GM12878 (cell line): ENCODE measurements around the gene NIPAL3. TPM values are rescaled to one million over a fixed set of nuclear protein-coding genes. Genes with fewer than 3 reads are reported as not detected.

Experiments
- ATAC-seq: fragments of 200-7000 bp; cut with Tn5 transposase; 3 replicates; pipeline ENCODE4 v1.9.1; 2020; ENCODE audit warnings: mild to moderate bottlenecking, moderate library complexity
- BruUV-seq: library from RNA; stranded (reverse); fragments of 400-500 nt; replicated peaks from 2 replicates; lab custom pipeline; 2021; lab: Mats Ljungman, UMichigan
- CTCF ChIA-PET: fragments of 300-600 bp; sonication (Branson Sonifier 250); formaldehyde crosslinking; extraction: SDS; loops from one replicate; lab custom pipeline; 2021; ENCODE audit warnings: inconsistent platforms; lab: Yijun Ruan, JAX
- POLR2A ChIA-PET: fragments of 350-600 bp; formaldehyde crosslinking; extraction: SDS; loops from one replicate; lab custom pipeline; 2021; ENCODE audit warnings: inconsistent platforms; lab: Charles Lee
- RAD21 ChIA-PET: fragments of 300-600 bp; sonication (Branson Sonifier 250); formaldehyde crosslinking; loops from one replicate; lab custom pipeline; 2023; ENCODE audit warnings: antibody characterized with exemption; ENCODE audit not compliant: unreplicated experiment; lab: Charles Lee
- SMC1A ChIA-PET: fragments of 300-600 bp; sonication (Branson Sonifier 250); formaldehyde crosslinking; loops from one replicate; lab custom pipeline; 2023; ENCODE audit not compliant: unreplicated experiment, uncharacterized antibody; lab: Charles Lee
- DNase-seq: peaks from one replicate; pipeline ENCODE4 v3.0.0-alpha.2; 2011; ENCODE audit warnings: low read depth, low spot score
- FAIRE-seq: peaks from 3 replicates; lab custom pipeline; 2011; peaks lifted over from hg19 to GRCh38; lab: Jason Lieb, UNC
- H2AFZ ChIP-seq: 2 replicates; pipeline ENCODE4 v1.6.0; 2011; ENCODE audit warnings: low read depth, low read length, control low read depth; ENCODE audit not compliant: control insufficient read depth
- H3K27ac ChIP-seq: 2 replicates; pipeline ENCODE4 v1.5.1; 2011; ENCODE audit warnings: control low read depth; ENCODE audit not compliant: control insufficient read depth, insufficient read depth
- H3K27me3 ChIP-seq, 2 experiments: replicated peaks in 1 of 2; 2 replicates each; pipeline versions ENCODE4 v1.6.0 to v1.6.1; 2011; ENCODE audit warnings: low read length in 1 of 2; ENCODE audit not compliant: control insufficient read depth in 2 of 2, insufficient read depth in 2 of 2
- H3K36me3 ChIP-seq, 2 experiments: 2 replicates each; pipeline ENCODE4 v1.5.1; 2011; ENCODE audit warnings: low read length in 1 of 2; ENCODE audit not compliant: control insufficient read depth in 2 of 2, insufficient read depth in 2 of 2
- H3K4me1 ChIP-seq: 2 replicates; pipeline ENCODE4 v1.6.1; 2011; ENCODE audit warnings: mild to moderate bottlenecking, low read length, moderate library complexity, mixed read lengths; ENCODE audit not compliant: control insufficient read depth, insufficient read depth
- H3K4me2 ChIP-seq: 2 replicates; pipeline ENCODE4 v1.6.0; 2011; ENCODE audit warnings: control low read depth; ENCODE audit not compliant: control insufficient read depth, insufficient read depth
- H3K4me3 ChIP-seq: fragments of 200-600 bp; sonication (generic); 2 replicates; pipeline ENCODE4 v1.5.1; 2016
- H3K79me2 ChIP-seq: 2 replicates; pipeline ENCODE4 v1.6.0; 2011; ENCODE audit warnings: low read length; ENCODE audit not compliant: control insufficient read depth, insufficient read depth
- H3K9ac ChIP-seq: 2 replicates; pipeline ENCODE4 v1.8.0; 2011; ENCODE audit warnings: low read length, control low read depth, mixed read lengths; ENCODE audit not compliant: control insufficient read depth, insufficient read depth
- H3K9me3 ChIP-seq: replicated peaks from 3 replicates; pipeline ENCODE4 v1.5.1; 2011; ENCODE audit warnings: mild to moderate bottlenecking, low read length; ENCODE audit not compliant: control insufficient read depth, insufficient read depth
- H4K20me1 ChIP-seq: 2 replicates; pipeline ENCODE4 v1.6.0; 2011; ENCODE audit not compliant: control insufficient read depth, insufficient read depth
- BACH1 ChIP-seq: fragments of 450-650 bp; IDR thresholded peaks from 2 replicates; pipeline ENCODE4 v1.6.1; 2017; ENCODE audit warnings: mild to moderate bottlenecking, borderline replicate concordance
- BHLHE40 ChIP-seq, 2 experiments: fragments of 450-650 bp in 1 of 2; IDR thresholded peaks; 2 replicates each; pipeline ENCODE4 v1.6.1; 2011 to 2017; ENCODE audit warnings: low read depth in 2 of 2, borderline replicate concordance in 1 of 2, improper control_type of control experiment in 1 of 2, low read length in 1 of 2, mild to moderate bottlenecking in 1 of 2
- FOS ChIP-seq: IDR thresholded peaks from 3 replicates; pipeline ENCODE4 v1.6.1; 2011; ENCODE audit warnings: borderline replicate concordance; ENCODE audit not compliant: insufficient read length; ENCODE audit errors: extremely low read depth
- HDAC2 ChIP-seq: fragments of 200-600 bp; sonication (generic); IDR thresholded peaks from 2 replicates; pipeline ENCODE4 v1.6.1; 2017
- MYB ChIP-seq: fragments of 150-350 bp; IDR thresholded peaks from 2 replicates; pipeline ENCODE4 v1.6.1; 2014; ENCODE audit warnings: mild to moderate bottlenecking, low read depth, low read length, borderline replicate concordance
- NFYB ChIP-seq: IDR thresholded peaks from 2 replicates; pipeline ENCODE4 v1.6.1; 2011; ENCODE audit warnings: low read depth, mild to moderate bottlenecking, low read length, improper control_type of control experiment, moderate library complexity; ENCODE audit not compliant: insufficient read depth
- RAD51 ChIP-seq: fragments of 450-650 bp; IDR thresholded peaks from 2 replicates; pipeline ENCODE4 v1.6.1; 2016; ENCODE audit warnings: moderate library complexity, mild to moderate bottlenecking, inconsistent platforms
- SMAD1 ChIP-seq: fragments of 450-650 bp; IDR thresholded peaks from 2 replicates; pipeline ENCODE4 v1.6.1; 2018; ENCODE audit warnings: mild to moderate bottlenecking, low read depth; ENCODE audit not compliant: partially characterized antibody
- SMC3 ChIP-seq: IDR thresholded peaks from 2 replicates; pipeline ENCODE4 v1.6.1; 2011; ENCODE audit warnings: low read length, improper control_type of control experiment, borderline replicate concordance
- USF1 ChIP-seq: IDR thresholded peaks from 2 replicates; pipeline ENCODE4 v1.6.1; 2011; ENCODE audit warnings: borderline replicate concordance, low read depth, mild to moderate bottlenecking, moderate library complexity, mixed read lengths, low read length; ENCODE audit not compliant: insufficient read depth; ENCODE audit errors: extremely low read length
- ZBTB11 ChIP-seq: fragments of 450-650 bp; formaldehyde crosslinking; IDR thresholded peaks from 2 replicates; pipeline ENCODE4 v1.5.0; 2022; ENCODE audit warnings: mild to moderate bottlenecking, missing genetic modification characterization
- ZNF622 ChIP-seq: fragments of 450-650 bp; IDR thresholded peaks from 2 replicates; pipeline ENCODE4 v1.6.1; 2017; ENCODE audit warnings: mild to moderate bottlenecking, inconsistent platforms
- WGBS: methylation state at CpG from one replicate; pipeline ENCODE4 v1.1.6; 2016; ENCODE audit warnings: low lambda C conversion rate; ENCODE audit not compliant: insufficient replicate concordance, insufficient coverage; ENCODE audit errors: missing lambda C conversion rate; 5-methylcytosine and 5-hydroxymethylcytosine counted together
- in situ Hi-C: fragments of 300-500 bp; cut with MboI; formaldehyde crosslinking; loops from 9 replicates; pipeline ENCODE4 v1.14.3; 2018; ENCODE audit warnings: mixed read lengths
- intact Hi-C: fragments of 100-400 bp; cut with micrococcal nuclease; formaldehyde crosslinking; loops from one replicate; pipeline ENCODE4 v1.14.2; 2022; ENCODE audit not compliant: unreplicated experiment
- polyA plus RNA-seq, 11 experiments: library from polyadenylated mRNA; depleted of rRNA in 4 of 11; unstranded in 6 of 11; stranded (reverse) in 5 of 11; fragments of >200 nt; fragmentation: Nextera tagmentation in 4 of 11; fragmentation: Illumina TruSeq in 1 of 11; extraction: Ambion mirVana in 4 of 11; extraction: Trizol in 1 of 11; gene quantifications; 1 replicate in 1 of 11; 2 replicates in 10 of 11; pipeline versions ENCODE4 v1.2.1 to v1.2.3, GENCODE V29; 2011 to 2016; ENCODE audit warnings: inconsistent platforms in 2 of 11, missing spikeins in 2 of 11, low read depth in 1 of 11
- total RNA-seq, 4 experiments: library from RNA; depleted of rRNA in 3 of 4; stranded (reverse); fragments of >200 nt in 3 of 4; fragmentation: Illumina TruSeq in 1 of 4; extraction: Trizol in 1 of 4; gene quantifications; 2 replicates each; pipeline versions ENCODE4 v1.2.1 to v1.2.3, GENCODE V29; 2013 to 2021

Gene NIPAL3
- total and polyA plus RNA-seq, 10 of the 15 experiments (the other 5 are each of a cell fraction or from before 2014, with no cell fraction given): 2.1 to 9.4 (median 4.2) TPM

GRCh38 chr1:24455272-24455671 lies 39.7 kb downstream of the NIPAL3 start:
- ATAC-seq: no peak

More at GRCh38 chr1:24455272-24455671, 39.7 kb downstream of the NIPAL3 start:
- RAD21 ChIA-PET: no interaction called here
- SMC1A ChIA-PET: no interaction called here
- Histone ChIP-seq H3K27ac (no peak overlapping the region), H3K4me1 (0 out of 2 replicates have a peak, but pooled peaks cover 3% of the 10 kb centered on the region), H3K4me3 (no peak overlapping the region), H3K4me2 (no peak overlapping the region), H3K79me2 (no peaks in the 10 kb centered on the region), H3K9me3 (no peaks in the 10 kb centered on the region; the same call in 2 of the 3 replicates), H3K36me3 (peaks cover 0 to 5% of the 10 kb centered on the region in 2 experiments; a peak in 3 of 4 replicates), H4K20me1 (no peaks in the 10 kb centered on the region), H3K9ac (no peak overlapping the region), H2AFZ (no peak overlapping the region), H3K27me3 (no peaks in the 10 kb centered on the region)
- DNase-seq (no peak), FAIRE-seq (no peak)
- 97% methylated on average over 5 of the region's 5 CpGs for WGBS
- in situ Hi-C loops: no loop called here
- BruUV-seq: no TSS peak
- POLR2A ChIA-PET: no interaction called here
- CTCF ChIA-PET: interaction anchor here (0.7 kb wide), 1 partner anchor 64 kb away, joined by 4 read pairs; no protein-coding TSS in a partner anchor
- TF ChIP-seq HDAC2 (no peak), BACH1 (no peak), FOS (no peak), SMAD1 (no peak), NFYB (no peak), RAD51 (no peak), ZBTB11 (CRISPR knock-in tag) (no peak), ZNF622 (no peak), BHLHE40 (IDR thresholded peaks at IDR 0.05; ENCODE audit: borderline replicate concordance in 1 of 2, low read depth in 2 of 2, low read length in 1 of 2) (no peak), MYB (no peak), USF1 (no peak), SMC3 (no peak)
- intact Hi-C loops: no loop called here
